ENCODE data around the gene RCAN1. TPM values are rescaled to one million over a fixed set of nuclear protein-coding genes. Genes with fewer than 3 reads are reported as not detected.

RCAN1 gene
- total and polyA plus RNA-seq, 2 of the 8 experiments (the other 6 are each of a cell fraction or from before 2014, with no cell fraction given) = 1.7 to 6.4 TPM

GRCh38 chr21:34603002-34603709 is 11.8 kb downstream of the RCAN1 start (continued):
- TF ChIP-seq CHD7 (IDR thresholded peaks at IDR 0.05; ENCODE audit: insufficient replicate concordance, low read length) (no peak), POLR2AphosphoS5 (IDR thresholded peaks at IDR 0.05; ENCODE audit: low read depth, low read length) (no peak), POU5F1 (IDR thresholded peaks at IDR 0.05; ENCODE audit: low read depth, low read length) (no peak)
